Ovary (tissue), 3 donors: ENCODE data around the gene COL6A2.

ENCODE experiments used
- POLR2A ChIP-seq: fragments of 450-650 bp; IDR thresholded peaks from one replicate; pipeline ENCODE4 v1.6.1; 2017; ENCODE audit warnings: antibody characterized with exemption, mild to moderate bottlenecking, moderate library complexity
- TF ChIP-seq, protein P1 (sequence below), 3 donors: fragments of 450-650 bp in 2 of 3; fragments of 200-600 bp in 1 of 3; IDR thresholded peaks; one replicate each; pipeline versions ENCODE4 v1.5.1 to v1.8.0; 2016 to 2022; ENCODE audit warnings: antibody characterized with exemption in 3 of 3, mild to moderate bottlenecking in 1 of 3
- donor health status: DM: no; HTN: no; CAD: no.

DNA sequence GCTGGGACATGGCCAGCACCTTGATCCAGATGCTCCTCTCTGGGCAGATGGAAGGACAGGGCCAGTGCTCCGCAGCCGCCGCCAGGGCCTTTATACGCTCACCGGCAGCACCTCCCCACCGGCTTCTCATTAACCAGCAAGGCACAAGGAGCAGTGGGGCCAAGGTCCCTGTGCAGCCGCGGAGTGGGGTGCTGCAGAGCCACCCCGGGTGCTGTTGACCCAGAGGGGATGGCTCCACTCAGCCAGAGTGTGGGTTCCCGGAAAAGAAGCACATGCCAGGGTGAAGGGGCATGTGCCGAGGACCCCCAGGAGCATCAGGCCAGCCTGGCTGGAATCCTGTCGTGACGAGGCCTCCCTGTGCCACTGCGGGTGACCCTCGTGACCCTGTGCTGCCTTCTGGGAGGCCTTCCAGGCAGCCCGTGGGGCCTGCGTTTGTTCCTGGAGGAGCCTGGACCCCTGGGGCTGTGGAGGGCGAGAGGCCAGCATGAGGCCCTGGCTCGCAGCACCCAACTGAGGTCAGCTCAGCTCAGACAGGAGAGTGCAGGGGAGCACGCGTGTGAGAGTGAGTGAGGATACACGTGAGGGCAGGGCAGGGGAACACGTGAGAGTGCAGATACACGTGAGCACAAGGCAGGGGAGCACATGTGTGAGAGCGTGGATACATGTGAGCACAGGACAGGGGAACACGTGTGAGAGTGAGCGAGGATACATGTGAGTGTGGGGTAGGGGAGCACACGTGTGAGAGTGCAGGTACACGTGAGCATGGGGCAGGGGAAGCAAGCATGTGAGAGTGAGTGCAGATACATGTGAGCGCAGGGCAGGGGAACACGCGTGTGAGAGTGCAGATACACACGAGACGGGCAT is 57.8 kb downstream of the COL6A2 start, which contains the start of gene FTCD:
- TF ChIP-seq, protein P1, sequence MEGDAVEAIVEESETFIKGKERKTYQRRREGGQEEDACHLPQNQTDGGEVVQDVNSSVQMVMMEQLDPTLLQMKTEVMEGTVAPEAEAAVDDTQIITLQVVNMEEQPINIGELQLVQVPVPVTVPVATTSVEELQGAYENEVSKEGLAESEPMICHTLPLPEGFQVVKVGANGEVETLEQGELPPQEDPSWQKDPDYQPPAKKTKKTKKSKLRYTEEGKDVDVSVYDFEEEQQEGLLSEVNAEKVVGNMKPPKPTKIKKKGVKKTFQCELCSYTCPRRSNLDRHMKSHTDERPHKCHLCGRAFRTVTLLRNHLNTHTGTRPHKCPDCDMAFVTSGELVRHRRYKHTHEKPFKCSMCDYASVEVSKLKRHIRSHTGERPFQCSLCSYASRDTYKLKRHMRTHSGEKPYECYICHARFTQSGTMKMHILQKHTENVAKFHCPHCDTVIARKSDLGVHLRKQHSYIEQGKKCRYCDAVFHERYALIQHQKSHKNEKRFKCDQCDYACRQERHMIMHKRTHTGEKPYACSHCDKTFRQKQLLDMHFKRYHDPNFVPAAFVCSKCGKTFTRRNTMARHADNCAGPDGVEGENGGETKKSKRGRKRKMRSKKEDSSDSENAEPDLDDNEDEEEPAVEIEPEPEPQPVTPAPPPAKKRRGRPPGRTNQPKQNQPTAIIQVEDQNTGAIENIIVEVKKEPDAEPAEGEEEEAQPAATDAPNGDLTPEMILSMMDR (IDR thresholded peaks at IDR 0.05), result no peak
- TF ChIP-seq POLR2A, result no peak
